Activated naive CD8-positive, alpha-beta T cell (primary cell): ENCODE data around the gene TMEM127.
A peak's percentile ranks its signal among the peaks of the same experiment; 100 is the strongest.
"Not testable (repeated sequence)": the region's sequence is repeated elsewhere in the genome, so short reads cannot be mapped to it uniquely, and the experiment has no call there.

ENCODE experiments used
- H3K27ac Mint-ChIP-seq: one replicate; pipeline ENCODE4 v1.8.0; 2021; ENCODE audit warnings: mixed read lengths
- H3K27me3 Mint-ChIP-seq: one replicate; pipeline ENCODE4 v1.8.0; 2021; ENCODE audit warnings: mixed read lengths
- H3K36me3 Mint-ChIP-seq: one replicate; pipeline ENCODE4 v1.8.0; 2021; ENCODE audit warnings: mixed read lengths
- H3K4me1 Mint-ChIP-seq: one replicate; pipeline ENCODE4 v1.8.0; 2021; ENCODE audit warnings: low read depth, mixed read lengths
- H3K4me3 Mint-ChIP-seq: one replicate; pipeline ENCODE4 v1.8.0; 2021; ENCODE audit warnings: mild to moderate bottlenecking, mixed read lengths
- H3K9me3 Mint-ChIP-seq: one replicate; pipeline ENCODE4 v1.8.0; 2021; ENCODE audit warnings: low read depth, mixed read lengths

Gene TMEM127

DNA sequence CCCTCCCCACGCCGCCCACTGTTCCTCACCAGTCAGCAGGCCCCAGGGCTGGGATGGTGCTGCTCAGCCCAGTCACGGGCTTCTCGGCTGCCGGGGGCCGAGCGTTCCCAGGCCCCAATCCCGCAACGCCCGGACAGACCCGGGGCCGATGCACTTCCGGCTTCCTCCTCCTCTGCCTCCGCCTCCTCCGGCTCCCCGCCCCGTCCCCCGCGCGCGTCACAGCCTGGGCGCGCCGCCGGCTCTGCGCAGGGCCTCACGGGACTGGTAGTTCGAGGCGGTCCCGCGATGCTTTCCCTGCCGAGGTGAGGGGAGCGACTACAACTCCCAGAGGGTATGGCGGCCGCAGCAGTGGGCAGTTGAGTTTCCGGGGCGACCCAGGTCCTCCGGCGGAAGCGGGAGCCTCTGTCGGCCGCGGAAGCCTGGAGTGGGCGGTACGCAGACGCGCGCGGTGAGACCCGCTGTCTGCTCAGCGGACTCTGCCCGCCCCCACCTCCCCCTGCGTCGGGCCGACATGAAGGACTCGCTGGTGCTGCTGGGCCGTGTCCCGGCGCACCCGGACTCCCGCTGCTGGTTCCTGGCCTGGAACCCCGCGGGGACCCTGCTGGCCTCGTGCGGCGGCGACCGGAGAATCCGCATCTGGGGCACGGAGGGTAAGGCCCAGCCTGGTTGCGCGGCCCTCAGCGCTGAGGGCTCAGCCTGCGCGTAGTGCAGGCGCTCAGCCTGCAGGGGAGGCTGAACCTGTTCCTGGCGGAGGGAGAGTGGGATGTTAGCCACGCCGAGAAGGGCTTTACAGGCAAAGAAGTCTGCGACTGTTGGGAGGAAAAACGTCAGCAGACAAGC is at the start of gene TMEM127, which contains the start of gene CIAO1:
Gene TMEM127 (minus strand): TSS at position 158 of the 840 bp plus-strand sequence. CDS start 616 bp downstream, outside the sequence.
Gene CIAO1 (plus strand): TSS at position 386 of the 840 bp plus-strand sequence. CDS start 126 bp downstream, at position 512.
- Mint-ChIP-seq H3K4me3 (peak within 1 kb of the TSS; percentile 97), H3K9me3 (no peaks in the 10 kb centered on the region), H3K36me3 (peaks cover 11% of the 10 kb centered on the region)

DNA sequence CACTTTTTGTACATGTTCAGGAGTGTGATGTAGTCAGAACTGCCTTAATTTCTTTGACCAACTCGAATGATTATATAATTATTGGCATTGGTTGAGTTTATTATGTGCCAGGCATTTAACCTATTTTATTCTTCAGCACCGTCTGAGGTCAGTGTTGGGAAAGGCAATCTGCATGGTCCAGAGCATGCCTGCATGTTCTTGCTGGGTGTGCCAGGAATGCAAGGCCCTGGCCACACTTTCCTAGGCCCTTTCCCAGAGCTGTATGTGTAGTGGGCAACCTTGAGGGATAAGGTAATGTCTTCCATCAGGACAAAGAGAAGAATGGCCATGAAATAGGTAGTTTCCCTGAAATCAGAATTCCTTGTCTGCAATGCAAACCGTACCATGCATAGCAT is 49.2 kb upstream of the TMEM127 start:
- Mint-ChIP-seq H3K36me3 (peaks cover 5% of the 10 kb centered on the region), H3K4me1 (peaks cover 43% of the 10 kb centered on the region), H3K9me3 (no peaks in the 10 kb centered on the region), H3K4me3 (no peak overlapping the region), H3K27me3 (no peaks in the 10 kb centered on the region), H3K27ac (peak overlapping the region; percentile 72)

More for the DNA sequence above, at the start of gene TMEM127, which contains the start of gene CIAO1:
- Mint-ChIP-seq H3K4me1 (peaks cover 50% of the 10 kb centered on the region), H3K27me3 (no peaks in the 10 kb centered on the region), H3K27ac (peak within 1 kb of the TSS; percentile 95)

DNA sequence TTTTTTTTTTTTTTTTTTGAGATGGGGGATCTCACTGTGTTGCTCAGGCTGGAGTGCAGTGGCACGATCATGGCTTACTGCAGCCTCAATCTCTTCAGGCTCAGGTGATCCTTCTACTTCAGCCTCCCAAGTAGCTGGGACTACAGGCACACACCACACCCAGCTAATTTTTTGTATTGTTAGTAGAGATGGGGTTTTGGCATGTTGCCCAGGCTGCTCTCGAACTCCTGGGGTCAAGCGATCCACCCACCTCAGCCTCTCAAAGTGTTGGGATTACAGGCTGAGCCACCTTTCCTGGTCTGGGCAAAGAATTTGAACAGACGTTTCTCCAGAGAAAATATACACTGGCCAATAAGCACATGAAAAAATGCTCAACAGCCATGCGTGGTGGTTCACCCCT is 42.5 kb upstream of the TMEM127 start:
- Mint-ChIP-seq H3K4me1 (peaks cover 37% of the 10 kb centered on the region), H3K4me3 (no peak overlapping the region), H3K36me3 (peaks cover 8% of the 10 kb centered on the region), H3K9me3 (no peaks in the 10 kb centered on the region), H3K27me3 (no peaks in the 10 kb centered on the region), H3K27ac (no peak overlapping the region)

DNA sequence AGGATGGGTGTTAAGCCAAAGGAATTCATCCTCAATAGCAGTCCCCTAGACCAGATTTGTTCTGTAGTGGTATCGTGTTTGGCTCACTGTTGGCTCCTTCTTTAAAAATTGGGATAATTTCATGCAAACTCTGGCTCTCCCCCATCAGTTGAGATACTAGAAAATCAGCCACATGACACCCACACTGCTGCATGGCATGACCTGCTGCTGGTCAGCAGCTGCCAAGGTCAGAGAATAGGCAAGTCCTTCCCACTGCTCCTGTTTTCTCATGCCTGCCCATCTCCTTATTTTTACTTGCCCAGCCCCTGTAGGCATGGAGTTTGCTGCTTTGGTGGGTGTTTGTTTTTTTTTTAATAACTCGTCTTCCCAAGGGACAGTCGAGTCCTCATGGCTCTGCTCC is 40.6 kb upstream of the TMEM127 start:
- Mint-ChIP-seq H3K27ac (peak overlapping the region; percentile 99), H3K9me3 (no peaks in the 10 kb centered on the region), H3K4me3 (peak overlapping the region; percentile 100), H3K36me3 (peaks cover 15% of the 10 kb centered on the region), H3K4me1 (peaks cover 49% of the 10 kb centered on the region), H3K27me3 (no peaks in the 10 kb centered on the region)

DNA sequence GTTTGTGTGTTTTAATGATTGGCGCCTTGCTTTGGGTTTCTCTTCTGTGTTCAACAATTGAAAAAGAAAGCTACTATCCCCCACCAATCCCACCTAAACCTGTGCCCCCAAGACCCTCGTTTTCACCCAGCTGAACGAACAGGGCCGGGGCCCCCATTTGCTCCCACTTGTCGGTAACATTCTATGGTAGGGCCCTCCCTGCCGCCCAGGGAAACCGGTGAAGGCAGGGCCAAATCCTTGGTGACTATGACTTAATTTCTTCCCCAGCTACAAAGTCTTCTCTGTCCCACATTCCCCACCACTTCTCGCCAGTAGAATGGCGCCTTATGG is 40.1 kb upstream of the TMEM127 start:
- Mint-ChIP-seq H3K9me3 (no peaks in the 10 kb centered on the region), H3K4me3 (peak overlapping the region; percentile 100), H3K27ac (peak overlapping the region; percentile 99), H3K36me3 (peaks cover 18% of the 10 kb centered on the region), H3K4me1 (peaks cover 53% of the 10 kb centered on the region), H3K27me3 (no peaks in the 10 kb centered on the region)

DNA sequence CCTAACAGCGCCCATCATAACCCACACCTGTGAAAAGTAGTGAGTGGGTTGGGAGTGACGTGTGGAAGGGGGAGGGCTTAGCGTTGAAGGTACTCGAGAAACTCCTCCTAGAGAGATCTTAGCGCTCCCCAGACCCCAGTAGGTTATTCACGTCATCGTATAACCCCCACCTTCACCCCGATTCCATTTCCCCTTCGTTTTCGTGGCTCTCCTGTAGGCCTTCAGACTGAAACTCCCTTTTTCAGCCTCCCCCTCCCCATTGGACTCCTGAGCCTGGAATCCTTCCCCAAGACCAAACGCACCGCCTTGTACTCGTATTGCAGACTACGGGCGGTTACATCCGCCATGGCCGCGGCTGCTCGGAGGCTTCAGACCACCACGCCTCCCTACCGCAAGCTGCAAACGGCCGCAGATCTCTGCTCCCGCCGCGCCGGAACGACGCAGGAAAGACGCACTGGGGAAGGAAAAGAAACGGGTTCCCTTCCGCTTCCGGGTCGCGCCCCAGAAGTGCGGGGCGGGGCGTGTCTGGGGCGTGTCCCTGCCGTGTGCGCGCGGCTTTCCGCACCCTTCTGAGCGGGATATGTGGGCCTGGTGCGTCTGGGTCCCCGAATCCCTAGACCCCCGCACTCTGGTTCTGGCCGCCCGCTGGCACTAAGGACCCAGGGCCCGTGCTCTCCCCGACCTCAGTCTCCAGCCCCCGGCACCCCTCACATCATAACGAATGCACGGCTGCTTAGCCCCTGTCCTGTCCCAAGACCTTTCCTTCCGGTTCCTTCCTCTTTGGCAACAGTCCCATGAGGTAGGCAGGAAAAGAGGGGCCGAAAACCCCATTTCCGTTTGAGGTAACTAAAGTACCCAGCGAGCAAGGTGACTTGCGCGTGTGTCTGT is 39.5 kb upstream of the TMEM127 start, which contains the start of gene SNRNP200:
Gene SNRNP200 (minus strand): TSS at position 456 of the 888 bp plus-strand sequence. CDS start 109 bp downstream, at position 347.
- H3K9me3 Mint-ChIP-seq, result no peaks in the 10 kb centered on the region
- peaks cover 19% of the 10 kb centered on the region for H3K36me3 Mint-ChIP-seq
- peak within 1 kb of the TSS; percentile 100 for H3K4me3 Mint-ChIP-seq
- peaks cover 56% of the 10 kb centered on the region for H3K4me1 Mint-ChIP-seq
- no peaks in the 10 kb centered on the region for H3K27me3 Mint-ChIP-seq
- peak within 1 kb of the TSS; percentile 99 for H3K27ac Mint-ChIP-seq

DNA sequence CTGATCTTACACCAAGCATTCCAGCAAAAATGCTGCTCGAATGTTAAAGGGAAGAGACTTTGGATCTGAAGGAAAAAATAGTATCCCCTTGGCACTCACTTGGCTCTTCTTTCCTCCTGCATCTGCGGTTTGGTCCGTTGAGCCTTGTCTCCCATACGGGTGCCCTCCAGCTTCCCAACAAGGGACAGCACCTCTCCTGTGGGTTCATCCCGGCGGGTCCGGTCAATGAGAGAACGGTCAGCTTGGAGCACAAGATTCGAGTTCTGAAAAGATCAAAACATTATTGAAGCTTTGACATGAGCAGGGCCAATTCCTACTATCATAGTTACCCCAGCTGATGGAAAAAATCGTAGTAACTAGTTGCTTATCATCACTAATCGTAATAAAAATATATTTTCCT is 38.8 kb upstream of the TMEM127 start:
- H3K9me3 Mint-ChIP-seq, result no peaks in the 10 kb centered on the region
- H3K4me3 Mint-ChIP-seq, result peak overlapping the region; percentile 100
- H3K27me3 Mint-ChIP-seq, result no peaks in the 10 kb centered on the region
- peaks cover 19% of the 10 kb centered on the region for H3K36me3 Mint-ChIP-seq
- peaks cover 53% of the 10 kb centered on the region for H3K4me1 Mint-ChIP-seq
- peak overlapping the region; percentile 99 for H3K27ac Mint-ChIP-seq

GRCh38 chr2:96301865-96302264 is 36.1 kb upstream of the TMEM127 start:
- Mint-ChIP-seq H3K9me3 (no peaks in the 10 kb centered on the region), H3K27ac (peak overlapping the region; percentile 68), H3K4me1 (peaks cover 62% of the 10 kb centered on the region), H3K4me3 (peak overlapping the region; percentile 55), H3K27me3 (no peaks in the 10 kb centered on the region), H3K36me3 (peaks cover 25% of the 10 kb centered on the region)

- H3K36me3 Mint-ChIP-seq, result peaks cover 20% of the 10 kb centered on the region
These were observed 31.1 kb upstream of the TMEM127 start for GRCh38 chr2:96296925-96297324.

DNA sequence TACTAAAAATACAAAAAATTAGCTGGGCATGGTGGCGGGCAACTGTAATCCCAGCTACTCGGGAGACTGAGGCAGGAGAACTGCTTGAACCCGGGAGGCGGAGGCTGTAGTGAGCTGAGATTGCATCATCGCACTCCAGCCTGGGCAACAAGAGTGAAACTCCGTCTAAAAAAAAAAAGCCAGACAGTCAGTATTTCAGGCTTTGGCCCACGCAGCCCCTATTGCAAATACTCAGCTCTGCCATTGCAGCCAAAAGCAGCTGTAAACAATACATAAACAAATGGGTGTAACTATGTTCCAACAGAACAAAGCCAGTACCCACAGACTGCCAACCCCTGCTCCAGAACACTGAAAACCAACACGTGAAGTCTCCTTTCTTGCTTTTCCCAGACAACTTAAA is 28.5 kb upstream of the TMEM127 start:
- H3K36me3 Mint-ChIP-seq, result peaks cover 12% of the 10 kb centered on the region
- H3K9me3 Mint-ChIP-seq, H3K4me3 Mint-ChIP-seq, H3K27ac Mint-ChIP-seq, H3K27me3 Mint-ChIP-seq, H3K4me1 Mint-ChIP-seq: not testable (repeated sequence)

More at GRCh38 chr2:96296925-96297324, 31.1 kb upstream of the TMEM127 start:
- Mint-ChIP-seq H3K27ac (no peak overlapping the region), H3K4me3 (no peak overlapping the region), H3K4me1 (peaks cover 22% of the 10 kb centered on the region), H3K9me3 (no peaks in the 10 kb centered on the region), H3K27me3 (no peaks in the 10 kb centered on the region)

DNA sequence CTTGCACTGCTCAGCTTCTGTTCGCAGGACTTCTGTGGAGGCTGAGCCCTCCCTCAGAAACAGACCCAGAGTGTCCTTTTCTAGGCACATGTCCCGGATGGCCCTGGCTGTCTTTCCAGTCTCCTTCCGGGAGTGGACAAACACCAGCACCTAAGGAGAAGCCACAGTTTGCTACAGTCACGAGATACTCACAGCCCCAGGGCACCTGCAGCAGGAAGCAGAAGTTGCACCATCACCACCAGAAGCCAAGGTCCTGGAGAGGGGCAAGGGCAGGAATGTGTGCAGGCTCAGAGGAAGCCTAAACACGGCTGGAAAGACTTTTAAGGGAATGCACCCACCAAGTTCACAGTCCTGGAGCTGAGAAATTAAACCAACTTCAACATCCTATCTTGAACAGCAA is 26.0 kb upstream of the TMEM127 start:
- Mint-ChIP-seq H3K9me3 (no peaks in the 10 kb centered on the region), H3K4me3 (no peak overlapping the region), H3K27me3 (no peaks in the 10 kb centered on the region), H3K36me3 (peaks cover 13% of the 10 kb centered on the region), H3K27ac (no peak overlapping the region), H3K4me1 (no peaks in the 10 kb centered on the region)

DNA sequence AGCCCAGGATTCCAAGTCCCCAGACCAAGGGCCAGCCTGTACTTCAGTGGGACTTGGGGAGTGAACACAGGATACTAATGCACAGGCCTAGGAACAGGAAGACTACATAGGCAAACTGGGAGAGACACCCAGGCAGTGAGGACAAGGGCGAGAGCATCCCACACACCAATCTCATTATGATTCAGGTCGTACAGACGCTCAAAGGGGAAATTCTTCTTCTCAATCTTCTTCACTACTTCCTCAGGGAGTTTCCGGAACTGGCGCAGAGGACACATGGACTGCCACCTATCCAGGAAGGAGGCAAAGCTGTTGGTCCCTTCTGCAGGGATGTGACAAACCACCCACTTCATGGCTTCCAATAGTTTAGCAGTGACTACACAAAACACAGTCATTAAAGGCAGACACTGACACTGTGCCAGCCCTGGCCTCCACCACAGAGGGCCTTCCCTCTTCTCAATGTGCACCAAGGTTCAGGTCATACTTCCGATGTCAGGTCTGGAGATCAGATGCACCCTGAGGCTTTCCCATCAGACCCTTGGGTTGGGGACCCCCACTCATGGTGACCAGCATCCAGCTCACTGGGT is 21.6 kb upstream of the TMEM127 start:
- Mint-ChIP-seq H3K4me1 (no peaks in the 10 kb centered on the region), H3K27me3 (no peaks in the 10 kb centered on the region), H3K27ac (no peak overlapping the region), H3K9me3 (no peaks in the 10 kb centered on the region), H3K36me3 (peaks cover 8% of the 10 kb centered on the region), H3K4me3 (no peak overlapping the region)

GRCh38 chr2:96276787-96277499 is 11.1 kb upstream of the TMEM127 start:
- H3K4me3 Mint-ChIP-seq, result no peak overlapping the region
- no peaks in the 10 kb centered on the region for H3K27me3 Mint-ChIP-seq
- no peak overlapping the region for H3K27ac Mint-ChIP-seq
- no peaks in the 10 kb centered on the region for H3K4me1 Mint-ChIP-seq
- no peaks in the 10 kb centered on the region for H3K9me3 Mint-ChIP-seq
- H3K36me3 Mint-ChIP-seq, result peaks cover 10% of the 10 kb centered on the region

DNA sequence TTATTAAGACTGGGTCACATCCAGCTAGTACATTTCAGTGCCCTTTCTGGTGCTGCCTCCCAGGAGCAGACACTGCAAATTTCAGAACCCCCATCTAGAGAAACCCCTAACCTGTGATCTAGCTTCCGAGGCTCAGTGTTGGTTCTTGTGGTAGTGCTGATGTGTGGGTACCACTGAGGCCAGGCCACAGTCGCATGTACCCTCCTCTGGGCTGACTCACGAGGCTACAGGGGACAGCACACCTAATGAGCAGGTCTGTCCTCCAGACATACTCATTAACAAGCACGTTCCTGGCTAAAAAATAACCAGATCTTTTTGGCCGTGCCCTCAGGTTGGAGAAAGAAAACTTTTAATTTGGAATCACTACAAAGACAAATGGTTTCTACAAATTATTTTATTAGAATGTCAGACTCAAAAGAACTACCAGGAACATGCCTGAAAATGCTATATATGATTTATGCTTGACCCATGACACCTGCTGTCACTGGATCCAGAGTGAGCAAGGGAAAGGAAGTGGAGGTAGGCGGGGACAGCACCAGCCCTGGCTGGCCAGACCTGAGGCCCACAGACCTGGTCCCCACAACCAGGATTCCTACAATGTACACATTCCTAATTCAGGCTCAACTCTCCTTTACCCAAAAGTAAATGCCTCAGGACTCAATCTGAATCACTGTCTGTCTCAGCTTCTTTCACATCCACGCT is 8.7 kb upstream of the TMEM127 start:
- Mint-ChIP-seq H3K9me3 (no peaks in the 10 kb centered on the region), H3K27me3 (no peaks in the 10 kb centered on the region), H3K4me3 (no peak overlapping the region), H3K27ac (peak overlapping the region; percentile 43), H3K36me3 (peaks cover 5% of the 10 kb centered on the region), H3K4me1 (no peaks in the 10 kb centered on the region)
